Mammary epithelial cell (primary cell): ENCODE data around the gene HSH2D.

Source experiments
- CTCF ChIP-seq, 2 donors: IDR thresholded peaks in 1 of 2; conservative IDR thresholded peaks in 1 of 2; 2 replicates each; pipeline ENCODE4 v1.5.1; 2011 to 2012; ENCODE audit warnings: inconsistent platforms in 2 of 2, low read length in 2 of 2, mild to moderate bottlenecking in 2 of 2, control low read depth in 1 of 2, low read depth in 1 of 2; ENCODE audit not compliant: insufficient read depth in 1 of 2; ENCODE audit errors: extremely low read depth in 1 of 2
- EZH2 ChIP-seq: IDR thresholded peaks from 2 replicates; pipeline ENCODE4 v1.6.1; 2012; ENCODE audit warnings: low read length, inconsistent platforms, borderline replicate concordance

- no peak for TF ChIP-seq CTCF (conservative IDR thresholded peaks at IDR 0.05 in 1 of 2, IDR thresholded peaks at IDR 0.05 in 1 of 2; ENCODE audit: extremely low read depth in 1 of 2, insufficient read depth in 1 of 2, low read depth in 1 of 2, low read length in 2 of 2)
- TF ChIP-seq EZH2, result no peak
Observed at GRCh38 chr19:16200038-16201010, 56.8 kb downstream of the HSH2D start.
